HG02642 (cell line): Measurements from ENCODE around the gene SLAMF1.

ENCODE experiments used
- ATAC-seq: cut with Tn5 transposase; IDR thresholded peaks from one replicate; pipeline ENCODE4 v1.9.1; 2021; ENCODE audit warnings: mild to moderate bottlenecking; ENCODE audit not compliant: unreplicated experiment, poor library complexity

Gene SLAMF1

DNA sequence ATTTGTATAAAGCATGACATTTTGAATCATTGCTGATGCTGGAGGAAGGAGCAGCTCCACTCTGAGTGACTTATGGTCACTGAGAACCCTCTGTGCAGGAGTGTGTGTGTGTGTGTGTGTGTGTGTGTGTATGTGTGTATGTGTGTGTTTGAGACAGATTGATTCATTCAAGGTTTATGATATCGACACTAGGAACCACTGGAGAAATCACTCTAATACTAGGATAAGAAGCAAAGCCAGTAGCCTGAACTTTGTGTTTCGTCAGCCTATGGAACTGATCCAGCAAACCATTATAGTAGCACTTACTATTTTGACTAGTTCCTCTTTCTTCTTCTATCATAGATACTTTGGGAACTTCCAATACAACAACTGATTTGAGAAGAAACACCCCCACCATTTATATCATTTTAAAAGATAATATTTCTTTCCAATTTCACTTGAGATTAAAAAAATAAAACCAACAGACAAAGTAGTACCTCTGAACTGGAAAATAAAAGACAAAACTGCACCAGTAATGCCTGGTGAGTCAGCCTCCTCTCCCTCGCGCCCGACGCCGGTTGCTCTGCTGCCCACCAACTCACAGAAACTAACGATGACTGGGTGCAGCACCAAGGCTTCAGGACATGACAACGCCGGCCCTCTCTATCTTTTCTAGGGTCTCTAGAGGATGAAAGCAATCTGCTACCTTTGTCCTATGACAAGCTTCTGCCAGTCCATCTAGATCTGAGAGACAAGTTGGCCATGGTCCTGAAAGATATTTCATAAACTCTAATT, 20.9 kb downstream of the SLAMF1 start:
- no peak for ATAC-seq

DNA sequence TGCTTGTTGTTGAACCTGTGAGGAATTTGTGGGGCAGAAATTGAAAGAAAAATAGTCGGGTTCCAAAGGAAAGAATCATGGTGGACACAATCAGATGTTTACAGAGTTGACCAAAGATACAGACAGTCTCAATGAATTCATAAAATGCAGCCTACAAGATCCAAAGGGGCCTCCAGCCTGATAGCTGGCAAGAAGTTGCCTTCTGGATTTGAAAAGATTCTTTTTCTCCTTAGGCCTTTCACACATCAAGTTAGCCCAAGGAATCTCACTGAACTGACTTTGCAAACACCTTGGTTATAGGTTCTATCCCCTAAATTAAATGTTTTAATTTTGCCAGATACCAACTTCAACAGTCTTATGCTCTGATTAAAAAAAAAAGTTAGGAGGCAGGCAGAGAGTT, 21.5 kb downstream of the SLAMF1 start:
- no peak for ATAC-seq

DNA sequence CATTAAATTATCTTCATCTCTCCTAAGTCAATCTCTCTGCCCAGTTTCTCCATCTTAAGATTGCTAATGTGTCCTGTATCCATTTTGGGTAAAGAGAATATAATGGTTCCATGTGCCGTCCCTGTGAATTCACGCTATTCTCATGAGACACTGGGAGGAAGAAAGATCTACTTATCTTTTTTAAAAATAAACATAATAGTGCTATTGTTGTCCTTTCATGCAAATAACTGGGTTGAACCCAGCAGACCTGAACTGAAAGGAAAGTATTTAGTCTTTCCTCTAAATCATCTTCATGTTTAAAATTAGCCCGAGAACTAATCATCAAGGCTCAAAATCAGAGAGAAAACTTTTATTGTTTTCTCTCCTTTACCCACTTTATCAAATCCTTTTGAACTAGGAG, 22.4 kb downstream of the SLAMF1 start:
- ATAC-seq = peak; percentile 30

DNA sequence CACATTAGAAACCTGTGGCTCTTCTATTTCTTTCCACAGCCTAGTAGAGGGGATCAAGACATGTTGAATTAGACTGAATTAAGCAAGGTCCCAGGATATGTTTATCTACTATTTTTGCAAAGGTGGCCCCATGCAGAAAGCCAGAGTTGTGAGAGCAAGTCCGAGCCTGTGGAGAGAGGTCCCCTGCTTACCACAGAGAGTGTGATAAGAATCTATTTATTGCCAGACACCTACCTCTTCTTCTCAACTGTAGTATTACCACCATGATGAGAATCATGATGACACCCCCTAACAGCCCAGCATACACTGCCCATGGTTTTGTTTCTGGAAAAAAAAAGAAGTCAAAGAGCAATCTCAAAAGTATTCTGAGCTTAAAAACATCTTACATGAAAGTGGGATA, 23.0 kb downstream of the SLAMF1 start:
- no peak for ATAC-seq

DNA sequence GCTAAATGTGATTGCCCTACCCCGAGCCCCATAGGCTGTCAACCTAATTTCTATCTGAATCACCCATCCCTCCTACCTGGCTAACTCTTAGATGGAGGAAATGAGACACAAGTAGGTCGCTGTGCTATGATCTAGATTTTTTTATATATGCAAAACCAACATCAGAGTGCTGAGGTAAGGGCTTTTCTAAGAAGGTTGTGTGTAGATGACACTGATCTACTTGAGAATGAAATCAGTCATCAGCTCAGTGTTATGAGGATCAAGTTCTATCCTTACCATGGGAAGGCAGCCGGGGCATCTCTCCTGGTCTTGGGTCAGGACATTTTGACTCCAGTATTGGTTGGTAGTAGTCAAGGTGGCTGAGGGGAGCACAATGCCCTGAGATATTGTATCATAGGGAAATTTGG, 23.6 kb downstream of the SLAMF1 start:
- no peak for ATAC-seq

DNA sequence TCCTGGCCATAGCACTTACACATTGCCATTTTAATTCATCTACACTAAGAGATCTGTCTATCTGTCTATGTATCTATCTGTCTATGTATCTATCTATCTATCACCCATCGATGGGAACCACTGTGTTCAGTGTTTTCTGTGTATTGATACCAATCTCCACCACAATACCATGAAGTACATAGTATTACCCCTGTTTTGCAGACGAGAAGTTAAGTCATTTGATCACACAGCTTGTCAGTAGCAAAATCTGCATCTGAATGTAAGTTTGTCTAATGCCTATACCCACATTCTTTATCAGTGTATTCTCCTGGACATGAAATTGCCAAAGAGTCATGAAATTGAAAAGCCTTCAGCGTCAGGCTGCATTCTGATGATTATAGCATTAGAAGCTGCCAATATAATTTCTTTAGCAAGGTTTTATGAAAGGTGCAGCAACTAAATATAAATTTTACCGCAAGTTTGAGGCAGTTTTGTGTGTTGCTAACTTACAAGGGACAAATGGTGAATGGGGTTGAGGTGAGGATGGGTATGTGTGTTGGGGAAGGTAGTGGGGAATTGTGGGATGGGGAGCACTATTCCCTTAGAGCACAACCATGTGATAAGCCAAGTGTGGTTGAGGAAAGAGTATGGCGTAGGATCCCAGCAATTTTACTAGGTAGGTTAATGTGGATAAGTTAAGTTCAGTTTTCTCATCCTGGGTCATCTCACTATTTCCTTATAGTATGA, 24.2 kb downstream of the SLAMF1 start:
- ATAC-seq = no peak

DNA sequence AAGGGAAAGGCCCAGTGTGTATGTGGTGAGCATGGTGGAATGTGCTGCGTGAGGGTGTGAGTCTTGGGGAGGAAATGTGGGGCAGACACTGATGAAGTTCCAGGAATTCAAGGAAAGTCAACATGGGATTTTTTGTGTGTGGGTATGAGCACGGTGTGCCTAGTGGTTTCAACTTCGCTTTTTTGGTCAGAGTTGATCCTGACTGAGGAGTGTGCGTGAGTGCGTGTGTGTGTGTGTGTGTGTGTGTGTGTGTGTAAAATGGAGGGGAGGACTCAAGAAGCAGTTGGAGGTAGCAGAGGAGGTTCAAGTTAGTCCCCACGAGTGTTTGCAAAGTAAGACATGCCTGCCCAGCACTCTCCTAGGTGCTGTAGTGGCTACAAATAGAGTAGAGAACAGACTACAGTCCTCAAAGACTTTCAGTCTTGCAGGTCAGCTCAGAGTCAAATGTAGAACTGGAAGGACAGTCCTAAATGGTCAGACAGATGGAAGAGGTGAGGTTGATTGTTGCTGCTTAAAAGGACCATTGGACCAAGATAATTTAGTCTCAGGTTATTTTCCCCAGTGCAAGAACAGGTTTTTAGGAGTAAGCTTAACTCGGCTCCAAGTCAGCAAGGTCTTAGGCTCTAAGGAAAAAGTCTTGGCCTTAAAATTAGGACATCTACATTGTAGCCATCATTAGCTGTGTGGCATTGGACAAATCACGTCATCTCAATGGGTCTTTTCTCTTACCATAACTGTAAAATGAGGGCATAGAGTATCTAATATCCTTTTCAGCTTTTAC, 25.0 kb downstream of the SLAMF1 start:
- ATAC-seq = no peak

DNA sequence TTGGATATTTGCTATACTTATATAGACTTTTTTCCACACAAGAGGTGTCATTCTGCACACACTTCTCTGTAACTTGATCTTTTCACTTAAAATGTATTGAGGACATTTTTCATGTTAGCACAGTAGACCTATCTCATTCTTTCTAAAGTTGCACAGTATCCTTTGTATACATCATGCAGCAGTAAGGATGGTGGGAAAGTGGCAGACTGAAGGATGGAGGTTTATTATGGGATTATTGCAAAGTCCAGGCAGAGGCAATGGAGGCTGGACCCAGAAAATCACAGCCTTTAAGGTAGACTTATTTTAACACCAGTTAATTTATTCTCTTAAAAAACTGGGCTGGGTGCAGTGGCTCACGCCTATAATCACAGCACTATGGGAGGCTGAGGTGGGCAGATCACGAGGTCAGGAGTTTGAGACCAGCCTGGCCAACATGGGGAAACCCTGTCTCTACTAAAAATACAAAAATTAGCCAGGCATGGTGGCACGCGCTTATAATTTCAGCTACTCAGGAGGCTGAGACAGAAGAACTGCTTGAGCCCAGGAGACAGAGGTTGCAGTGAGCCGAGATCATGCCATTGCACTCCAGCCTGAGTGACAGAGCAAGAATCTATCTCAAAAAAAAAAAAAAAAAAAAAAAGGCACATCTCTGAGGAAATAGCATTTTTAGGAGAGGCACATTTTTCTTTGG, 25.8 kb downstream of the SLAMF1 start:
- no peak for ATAC-seq

DNA sequence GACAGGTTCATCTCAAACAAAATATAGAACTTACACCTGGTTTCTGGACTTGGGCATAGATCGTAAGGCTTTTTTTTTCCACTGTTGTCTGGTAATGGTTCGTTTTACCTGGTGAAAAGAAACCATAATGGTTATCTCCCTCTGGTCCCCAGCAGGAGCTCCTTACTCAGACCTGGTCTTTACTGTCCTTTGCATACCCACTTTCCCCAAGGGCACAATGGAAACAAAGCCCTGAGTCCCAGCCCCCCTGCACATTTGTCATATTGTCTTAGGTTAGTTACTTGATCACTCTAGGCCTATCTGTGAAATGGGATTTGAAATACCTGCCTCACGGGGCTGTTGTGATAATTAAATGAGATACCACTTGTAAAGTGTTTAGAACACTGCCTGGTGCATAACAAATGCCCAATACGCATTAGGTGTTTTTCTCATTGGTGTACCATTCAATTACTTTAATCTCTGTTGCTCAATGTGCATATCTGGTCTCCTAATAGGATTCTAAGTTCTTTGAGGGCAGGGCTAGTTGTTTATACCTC, 27.0 kb downstream of the SLAMF1 start:
- no peak for ATAC-seq

DNA sequence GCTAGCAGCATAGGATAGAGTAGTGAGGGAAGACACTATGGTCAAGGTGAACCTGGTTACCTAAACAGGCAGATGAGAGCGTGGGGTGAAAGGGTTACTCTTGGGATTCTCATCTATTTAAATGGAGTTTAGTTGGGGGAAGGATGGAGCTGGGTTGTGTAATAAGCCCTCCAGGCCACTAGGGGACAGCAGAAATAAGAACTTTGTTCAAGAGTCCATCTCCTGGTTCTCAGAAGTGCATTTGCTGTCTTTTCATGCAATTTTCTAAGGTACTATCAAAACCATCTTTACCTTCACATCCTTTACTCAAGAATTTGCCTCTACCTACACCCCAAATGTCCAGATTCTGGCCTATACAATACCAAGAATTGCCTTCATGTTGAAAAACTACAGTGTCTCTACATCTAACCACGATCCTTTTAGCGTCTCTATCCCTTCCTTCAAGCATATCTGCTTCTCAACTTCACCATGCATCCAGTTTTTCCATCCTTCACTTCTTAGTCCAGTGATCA, 28.0 kb downstream of the SLAMF1 start:
- no peak for ATAC-seq

DNA sequence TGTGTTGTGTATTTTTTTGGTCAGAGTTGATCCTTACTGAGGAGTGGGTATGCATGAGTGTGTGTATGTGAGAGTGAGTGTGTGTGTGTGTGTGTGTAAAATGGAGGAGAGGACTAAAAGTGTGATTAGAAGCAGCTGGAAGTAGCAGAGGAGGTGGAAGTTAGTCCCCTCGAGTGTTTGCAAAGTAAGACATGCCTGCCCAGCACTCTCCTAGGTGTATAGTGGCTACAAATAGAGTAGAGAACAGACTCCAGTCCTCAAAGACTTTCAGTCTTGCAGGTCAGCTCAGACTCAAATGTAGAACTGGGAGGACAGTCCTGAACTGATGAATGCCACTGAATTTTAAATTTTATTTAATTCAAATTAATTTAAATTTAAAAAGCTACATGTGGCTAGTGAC, 28.5 kb downstream of the SLAMF1 start:
- no peak for ATAC-seq

DNA sequence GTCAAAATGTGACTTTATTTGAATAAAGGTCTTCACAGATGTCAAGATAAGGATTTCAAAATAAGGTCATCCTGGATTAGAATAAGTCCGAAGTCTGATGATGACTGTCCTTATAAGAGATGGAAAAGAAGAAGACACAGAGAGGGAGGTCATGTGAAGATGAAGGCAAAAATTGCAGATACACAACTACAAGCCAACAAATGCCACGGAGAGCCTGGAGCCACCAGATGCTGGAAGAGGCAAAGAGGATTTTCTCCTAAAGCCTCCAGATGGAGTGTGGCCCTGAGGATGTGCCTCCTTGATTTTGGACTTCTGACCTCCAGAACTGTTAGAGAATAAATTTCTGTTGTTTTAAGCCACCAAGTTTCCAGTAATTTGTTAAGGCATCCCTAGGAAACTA, 31.2 kb downstream of the SLAMF1 start:
- ATAC-seq = no peak

DNA sequence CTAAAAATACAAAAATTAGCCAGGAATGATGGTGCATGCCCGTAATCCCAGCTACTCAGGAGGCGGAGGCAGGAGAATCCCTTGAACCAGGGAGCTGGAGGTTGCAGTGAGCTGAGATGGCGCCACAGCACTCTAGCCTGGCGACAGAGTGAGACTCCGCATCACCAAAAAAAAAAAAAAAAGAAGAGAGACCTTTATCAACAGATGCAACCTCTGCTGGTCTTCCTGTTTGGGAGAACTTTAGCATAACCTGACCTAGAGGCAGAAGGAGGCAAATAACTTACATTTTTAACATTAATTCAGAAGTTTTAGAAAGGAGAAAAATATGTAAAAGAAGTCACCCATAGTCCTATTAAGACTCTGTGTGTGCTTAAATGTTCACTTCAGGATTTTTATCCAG, 32.4 kb downstream of the SLAMF1 start:
- ATAC-seq = no peak

DNA sequence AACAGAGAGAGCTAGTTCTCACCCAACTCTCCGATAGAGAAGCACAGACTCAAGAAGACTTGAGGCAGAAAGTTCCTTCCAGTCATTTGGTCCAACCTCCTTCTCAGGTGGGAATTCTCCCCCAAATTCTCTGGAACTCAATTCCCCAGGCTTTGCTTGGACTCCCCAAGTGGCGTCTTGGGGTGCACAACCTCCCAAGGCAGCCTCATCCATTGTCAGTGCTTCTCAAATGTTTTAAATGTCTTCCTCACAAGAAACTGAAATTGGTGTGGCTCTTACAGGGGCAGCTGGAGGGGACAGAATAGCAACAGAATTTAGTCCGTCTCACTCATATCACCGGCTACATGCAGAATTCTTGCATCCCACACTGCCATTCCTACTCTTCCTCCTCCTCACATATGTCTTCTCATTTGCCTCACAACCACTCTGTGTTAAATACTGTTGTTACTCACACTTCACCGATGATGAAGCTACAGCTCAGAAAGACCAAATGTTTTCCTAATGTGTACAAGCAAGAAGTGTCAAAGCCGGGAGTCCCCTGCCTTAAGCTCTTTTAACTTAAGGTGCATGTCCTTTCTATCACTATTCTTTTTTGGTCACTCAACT, 34.1 kb downstream of the SLAMF1 start:
- ATAC-seq = no peak

DNA sequence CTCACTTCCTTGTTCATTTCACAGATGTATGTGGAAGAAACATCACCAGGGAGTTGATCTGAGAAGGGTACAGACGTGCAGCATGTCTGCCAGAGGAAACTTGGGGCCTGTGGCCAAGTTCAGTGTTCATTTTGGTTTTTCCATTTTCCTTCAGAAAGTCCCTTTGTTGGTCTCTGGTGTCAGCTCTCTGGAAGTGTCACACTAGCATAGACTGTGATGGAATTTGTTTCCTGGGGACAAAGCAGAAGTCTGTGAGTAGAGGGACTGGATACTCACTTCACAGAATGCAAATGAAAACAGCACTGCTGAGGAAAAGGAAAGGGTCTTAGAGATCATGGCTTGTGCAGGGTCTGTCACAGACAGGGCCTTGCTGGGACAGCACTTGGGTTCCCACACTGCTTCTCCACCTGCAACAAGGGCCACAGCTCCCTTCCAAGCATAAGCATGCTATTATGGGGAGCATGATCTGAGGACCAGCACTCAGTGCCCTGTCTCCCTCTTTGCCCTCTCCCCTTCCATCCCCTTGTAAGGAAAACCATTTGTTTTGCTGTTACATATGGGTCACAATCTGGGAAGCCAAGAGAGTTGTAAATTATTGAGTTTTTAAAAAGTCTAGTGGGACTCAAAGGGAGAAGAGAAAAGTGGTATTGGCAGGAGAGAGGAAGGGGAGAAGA, 36.1 kb downstream of the SLAMF1 start:
- no peak for ATAC-seq

DNA sequence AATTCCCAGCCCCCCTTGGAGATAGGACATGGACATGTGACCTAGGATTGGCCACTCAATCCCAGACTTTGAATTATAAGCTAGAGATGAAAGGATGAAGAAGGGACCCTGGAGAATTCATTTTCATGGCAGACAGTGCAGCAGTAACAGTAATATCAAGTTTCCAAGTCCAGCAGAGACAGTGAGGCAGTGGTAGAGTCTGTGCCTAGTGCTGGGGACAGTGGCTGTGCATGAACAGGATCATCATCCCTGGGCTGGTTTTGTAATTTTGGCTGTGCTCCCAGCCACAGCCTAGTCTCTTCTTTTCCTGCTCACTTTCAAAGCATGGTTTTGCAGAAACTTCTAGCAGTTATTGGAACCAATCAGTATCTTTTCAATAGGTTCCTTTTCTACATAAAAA, 37.9 kb downstream of the SLAMF1 start:
- no peak for ATAC-seq

DNA sequence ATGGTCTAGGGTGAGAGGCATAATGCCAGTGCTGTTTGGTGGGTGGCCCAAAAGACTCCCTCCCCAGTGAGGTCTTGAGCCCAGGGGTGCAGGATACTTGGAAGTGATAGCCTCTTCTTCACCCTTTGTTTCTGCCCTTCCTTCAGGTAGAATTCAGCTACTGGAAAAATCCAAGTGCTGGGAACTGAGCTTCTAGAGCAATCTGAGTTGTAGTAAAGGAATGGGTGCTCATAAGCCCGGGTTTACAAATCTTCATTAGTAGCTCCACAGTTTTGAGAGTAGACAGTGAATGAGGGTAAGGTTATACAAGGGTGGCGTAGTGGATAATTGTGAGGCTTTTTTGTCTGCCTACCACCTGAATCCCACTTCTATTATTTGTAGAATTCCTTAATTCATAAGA, 38.3 kb downstream of the SLAMF1 start:
- ATAC-seq = no peak

DNA sequence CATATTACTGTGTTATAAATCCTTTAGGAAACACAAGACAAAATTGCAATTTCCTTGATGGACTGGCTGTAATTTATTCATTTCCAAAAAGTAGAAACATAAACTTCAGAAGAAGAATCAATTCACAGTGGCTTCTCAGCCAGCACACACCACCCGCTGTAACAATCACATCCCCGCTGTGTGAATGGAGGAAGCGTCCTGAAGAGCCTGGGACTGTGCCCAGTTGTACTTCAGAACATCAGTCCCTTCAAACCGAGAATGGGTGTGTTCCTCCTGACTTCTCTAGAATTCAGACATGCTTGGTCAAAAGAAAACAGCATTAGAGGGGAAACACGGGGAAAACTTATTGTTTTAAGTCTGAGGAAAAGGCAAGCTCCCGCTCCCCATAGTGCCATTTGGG, 38.8 kb downstream of the SLAMF1 start:
- no peak for ATAC-seq

DNA sequence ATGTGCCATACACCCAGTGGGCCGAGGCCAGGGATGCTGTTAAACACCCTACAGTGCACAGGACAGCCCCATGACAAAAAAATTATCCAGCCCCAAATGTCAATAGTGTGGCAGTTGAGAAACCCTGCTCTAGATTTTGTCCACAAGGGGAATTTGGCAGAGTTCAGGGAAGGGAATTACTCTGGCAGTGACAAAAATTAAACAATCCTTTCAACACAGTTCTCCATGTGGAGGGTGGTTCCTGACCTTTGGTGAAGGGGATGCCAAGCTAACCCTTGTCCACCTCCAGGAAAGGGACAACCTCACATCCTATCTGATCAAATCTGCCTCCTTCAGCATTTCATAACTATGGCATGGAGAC, 39.2 kb downstream of the SLAMF1 start:
- ATAC-seq = no peak
